Measurements from ENCODE around the gene MICALL1. TPM values are rescaled to one million over a fixed set of nuclear protein-coding genes. Genes with fewer than 3 reads are reported as not detected.

Gene MICALL1
- total and polyA plus RNA-seq, 2 of the 13 experiments (the other 11 are each of a cell fraction or from before 2014, with no cell fraction given): 7.6 to 10.6 TPM

DNA sequence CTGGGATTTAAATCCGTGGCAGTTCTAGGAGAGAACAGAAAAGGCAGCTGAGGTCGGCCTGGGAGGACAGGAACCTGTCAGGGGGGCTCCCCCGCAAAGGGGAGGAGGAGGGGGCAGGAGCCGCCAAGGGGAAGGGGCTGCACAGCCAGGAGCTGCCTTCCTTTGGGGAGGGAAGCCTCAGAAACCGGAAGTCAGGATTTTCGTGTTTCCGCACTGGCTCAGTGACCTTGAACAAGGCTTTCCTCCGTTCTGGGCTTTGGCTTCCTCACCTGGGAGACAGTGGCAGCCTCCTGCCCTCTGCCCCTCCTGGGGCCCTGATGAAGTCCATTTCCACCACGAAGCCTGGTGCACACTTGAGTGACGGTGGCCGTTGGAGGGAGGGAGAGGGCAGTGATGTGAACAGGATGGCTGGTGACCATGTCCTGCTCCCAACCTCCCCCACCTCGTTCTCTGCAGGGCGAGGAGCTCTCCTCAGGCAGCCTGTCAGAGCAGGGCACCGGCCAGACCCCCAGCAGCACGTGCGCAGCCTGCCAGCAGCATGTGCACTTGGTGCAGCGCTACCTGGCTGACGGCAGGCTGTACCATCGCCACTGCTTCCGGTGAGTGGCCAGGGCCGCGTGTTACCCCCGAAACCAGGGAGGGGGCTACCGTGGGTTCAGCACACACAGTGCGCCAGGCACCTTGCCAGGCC is 12.6 kb downstream of the MICALL1 start (continued):
- no peak for TF ChIP-seq REPIN1 (CRISPR knock-in tag; IDR thresholded peaks at IDR 0.05; ENCODE audit: borderline replicate concordance, low read depth)
- TF ChIP-seq, protein P1, sequence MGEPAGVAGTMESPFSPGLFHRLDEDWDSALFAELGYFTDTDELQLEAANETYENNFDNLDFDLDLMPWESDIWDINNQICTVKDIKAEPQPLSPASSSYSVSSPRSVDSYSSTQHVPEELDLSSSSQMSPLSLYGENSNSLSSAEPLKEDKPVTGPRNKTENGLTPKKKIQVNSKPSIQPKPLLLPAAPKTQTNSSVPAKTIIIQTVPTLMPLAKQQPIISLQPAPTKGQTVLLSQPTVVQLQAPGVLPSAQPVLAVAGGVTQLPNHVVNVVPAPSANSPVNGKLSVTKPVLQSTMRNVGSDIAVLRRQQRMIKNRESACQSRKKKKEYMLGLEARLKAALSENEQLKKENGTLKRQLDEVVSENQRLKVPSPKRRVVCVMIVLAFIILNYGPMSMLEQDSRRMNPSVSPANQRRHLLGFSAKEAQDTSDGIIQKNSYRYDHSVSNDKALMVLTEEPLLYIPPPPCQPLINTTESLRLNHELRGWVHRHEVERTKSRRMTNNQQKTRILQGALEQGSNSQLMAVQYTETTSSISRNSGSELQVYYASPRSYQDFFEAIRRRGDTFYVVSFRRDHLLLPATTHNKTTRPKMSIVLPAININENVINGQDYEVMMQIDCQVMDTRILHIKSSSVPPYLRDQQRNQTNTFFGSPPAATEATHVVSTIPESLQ (CRISPR knock-in tag; conservative IDR thresholded peaks at IDR 0.05): no peak

DNA sequence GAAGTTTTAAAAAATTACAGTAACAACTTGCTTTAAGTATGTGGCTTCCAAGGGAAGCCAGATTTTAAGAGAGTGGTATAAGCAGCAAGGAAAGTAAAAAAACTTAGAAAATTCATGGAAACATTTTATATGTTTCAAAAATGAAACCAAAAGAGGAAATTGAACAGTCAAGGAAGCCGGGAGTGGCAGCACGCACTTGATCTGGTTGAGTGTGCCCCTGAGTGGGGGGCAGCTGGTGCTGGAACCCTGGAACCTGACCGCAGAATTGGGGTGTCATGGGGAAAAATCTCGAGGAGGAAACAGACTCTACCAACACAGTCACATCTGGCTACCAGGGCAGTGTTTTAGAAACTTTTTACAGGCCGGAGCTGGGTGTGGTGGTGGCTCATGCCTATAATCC is 14.0 kb downstream of the MICALL1 start:
- Histone ChIP-seq H3K4me2 (ENCODE audit: low read depth, low read length) (no peak overlapping the region), H4K20me1 (ENCODE audit: insufficient read depth, low read length) (no peaks in the 10 kb centered on the region), H3K4me3 (replicated peaks in 1 of 3; ENCODE audit: insufficient read depth in 1 of 3, low read depth in 2 of 3, low read length in 3 of 3) (no peak overlapping the region), H3K9me3 (ENCODE audit: low read length) (no peaks in the 10 kb centered on the region), H3K27me3 (ENCODE audit: control insufficient read depth in 1 of 2, insufficient read depth in 2 of 2, low read length in 2 of 2) (no peaks in the 10 kb centered on the region), H3K9ac (ENCODE audit: insufficient read depth, low read depth, low read length) (no peak overlapping the region), H3K36me3 (replicated peaks in 1 of 2; ENCODE audit: control insufficient read depth in 1 of 2, insufficient read depth in 2 of 2, low read length in 2 of 2) (peaks cover 9 to 35% of the 10 kb centered on the region in 2 experiments; a peak in 4 of 5 replicates), H3K79me2 (ENCODE audit: insufficient read depth, low read length) (no peaks in the 10 kb centered on the region), H3K4me1 (ENCODE audit: insufficient read depth, low read length) (no peaks in the 10 kb centered on the region; the same call in 1 of the 2 replicates), H3K27ac (ENCODE audit: extremely low read length, insufficient read depth, low read length) (no peak overlapping the region), H2AFZ (ENCODE audit: low read length) (no peak overlapping the region)
- POLR2A ChIA-PET: no interaction called here
- BruUV-seq (replicated peaks): no TSS peak
- 87% methylated on average over 5 of the region's 5 CpGs for WGBS (ENCODE audit: low lambda C conversion rate)
- TF ChIP-seq NFRKB (IDR thresholded peaks at IDR 0.05): no peak
- TF ChIP-seq, protein P2, sequence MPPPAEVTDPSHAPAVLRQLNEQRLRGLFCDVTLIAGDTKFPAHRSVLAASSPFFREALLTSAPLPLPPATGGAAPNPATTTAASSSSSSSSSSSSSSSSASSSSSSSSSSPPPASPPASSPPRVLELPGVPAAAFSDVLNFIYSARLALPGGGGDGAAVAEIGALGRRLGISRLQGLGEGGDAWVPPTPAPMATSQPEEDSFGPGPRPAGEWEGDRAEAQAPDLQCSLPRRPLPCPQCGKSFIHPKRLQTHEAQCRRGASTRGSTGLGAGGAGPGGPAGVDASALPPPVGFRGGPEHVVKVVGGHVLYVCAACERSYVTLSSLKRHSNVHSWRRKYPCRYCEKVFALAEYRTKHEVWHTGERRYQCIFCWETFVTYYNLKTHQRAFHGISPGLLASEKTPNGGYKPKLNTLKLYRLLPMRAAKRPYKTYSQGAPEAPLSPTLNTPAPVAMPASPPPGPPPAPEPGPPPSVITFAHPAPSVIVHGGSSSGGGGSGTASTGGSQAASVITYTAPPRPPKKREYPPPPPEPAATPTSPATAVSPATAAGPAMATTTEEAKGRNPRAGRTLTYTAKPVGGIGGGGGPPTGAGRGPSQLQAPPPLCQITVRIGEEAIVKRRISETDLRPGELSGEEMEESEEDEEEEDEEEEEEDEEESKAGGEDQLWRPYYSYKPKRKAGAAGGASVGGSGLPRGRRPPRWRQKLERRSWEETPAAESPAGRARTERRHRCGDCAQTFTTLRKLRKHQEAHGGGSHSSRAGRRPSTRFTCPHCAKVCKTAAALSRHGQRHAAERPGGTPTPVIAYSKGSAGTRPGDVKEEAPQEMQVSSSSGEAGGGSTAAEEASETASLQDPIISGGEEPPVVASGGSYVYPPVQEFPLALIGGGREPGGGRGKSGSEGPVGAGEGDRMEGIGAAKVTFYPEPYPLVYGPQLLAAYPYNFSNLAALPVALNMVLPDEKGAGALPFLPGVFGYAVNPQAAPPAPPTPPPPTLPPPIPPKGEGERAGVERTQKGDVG (CRISPR knock-in tag; IDR thresholded peaks at IDR 0.05; ENCODE audit: borderline replicate concordance): no peak
- in situ Hi-C loops (cut with HindIII; ENCODE audit: extremely low pct_ligation_motif_present, low pct_unique_long_range_greater_than_20kb) (no loop called here), intact Hi-C loops (cut with micrococcal nuclease; ENCODE audit: unreplicated experiment) (no loop called here)
- DNase-seq (ENCODE audit: low spot score) (no peak), ATAC-seq (no peak), FAIRE-seq (no peak)
- CTCF ChIA-PET (ENCODE audit: low intra/inter-chr PET ratio, low total read pairs): no interaction called here
